HepG2 (cell line): Measurements from ENCODE around the gene MVP. TPM values are rescaled to one million over a fixed set of nuclear protein-coding genes. Genes with fewer than 3 reads are reported as not detected.
A peak's percentile ranks its signal among the peaks of the same experiment; 100 is the strongest.

ENCODE experiments used
- NCOA2 ChIP-seq: sonication (generic); formaldehyde crosslinking; IDR thresholded peaks from 2 replicates; pipeline ENCODE4 v1.8.0; 2022; ENCODE audit warnings: inconsistent platforms
- NFIB ChIP-seq: sonication (generic); formaldehyde crosslinking; IDR thresholded peaks from 2 replicates; pipeline ENCODE4 v1.9.0; 2021; ENCODE audit warnings: missing genetic modification reagents, mild to moderate bottlenecking, borderline replicate concordance
- SP4 ChIP-seq: sonication (generic); formaldehyde crosslinking; IDR thresholded peaks from 2 replicates; pipeline ENCODE4 v1.8.1; 2023; ENCODE audit warnings: mild to moderate bottlenecking, missing genetic modification reagents
- U2AF1 ChIP-seq: fragments of 200-400 bp; formaldehyde crosslinking; optimal IDR thresholded peaks from 2 replicates; pipeline ENCODE3; 2017; ENCODE audit warnings: mild to moderate bottlenecking, low read depth, low read length
- ZMYM3 ChIP-seq: sonication (generic); formaldehyde crosslinking; IDR thresholded peaks from 2 replicates; pipeline ENCODE4 v1.5.1; 2020; ENCODE audit warnings: mild to moderate bottlenecking, missing genetic modification reagents
- ZNF496 ChIP-seq: sonication (generic); formaldehyde crosslinking; IDR thresholded peaks from 2 replicates; pipeline ENCODE4 v1.8.1; 2023; ENCODE audit warnings: mild to moderate bottlenecking, moderate library complexity, missing genetic modification reagents; ENCODE audit not compliant: insufficient replicate concordance
- ZNF577 ChIP-seq: sonication (generic); formaldehyde crosslinking; IDR thresholded peaks from 2 replicates; pipeline ENCODE4 v1.4.0; 2020; ENCODE audit warnings: mild to moderate bottlenecking, low read depth, missing genetic modification reagents, borderline replicate concordance
- polyA plus RNA-seq, 8 experiments: library from polyadenylated mRNA; depleted of rRNA in 3 of 8; stranded (reverse) in 7 of 8; unstranded in 1 of 8; fragments of >200 nt; fragmentation: Illumina TruSeq in 4 of 8; extraction: Trizol in 4 of 8; gene quantifications; 2 replicates each; pipeline versions ENCODE4 v1.2.1 to v1.2.3, GENCODE V29; 2011 to 2016; ENCODE audit warnings: low read depth in 4 of 8, missing spikeins in 1 of 8, mixed read lengths in 1 of 8; ENCODE audit not compliant: insufficient read depth in 1 of 8
- total RNA-seq, 5 experiments: library from RNA; depleted of rRNA; stranded (reverse); fragments of >200 nt; fragmentation: Illumina TruSeq; extraction: Trizol; gene quantifications; 2 replicates each; pipeline ENCODE4 v1.2.3, GENCODE V29; 2016; ENCODE audit warnings: low read depth in 1 of 5
- TF ChIP-seq, protein P1 (sequence below): sonication (generic); formaldehyde crosslinking; IDR thresholded peaks from 2 replicates; pipeline ENCODE4 v1.4.0; 2020; ENCODE audit warnings: missing genetic modification reagents, borderline replicate concordance
- TF ChIP-seq, protein P2 (sequence below): sonication (generic); formaldehyde crosslinking; IDR thresholded peaks from 2 replicates; pipeline ENCODE4 v1.4.0; 2020; ENCODE audit warnings: missing genetic modification reagents
- TF ChIP-seq, protein P3 (sequence below), 2 experiments: IDR thresholded peaks; 2 replicates each; pipeline ENCODE4 v1.6.1; 2011 to 2012; ENCODE audit warnings: low read length in 2 of 2, borderline replicate concordance in 1 of 2, low read depth in 1 of 2, mild to moderate bottlenecking in 1 of 2, moderate library complexity in 1 of 2
- TF ChIP-seq, protein P4 (sequence below): sonication (generic); formaldehyde crosslinking; IDR thresholded peaks from 2 replicates; pipeline ENCODE4 v1.4.0; 2020; ENCODE audit warnings: missing genetic modification reagents, borderline replicate concordance
- TF ChIP-seq, protein P5 (sequence below): sonication (generic); formaldehyde crosslinking; IDR thresholded peaks from 2 replicates; pipeline ENCODE4 v1.5.0; 2020; ENCODE audit warnings: mild to moderate bottlenecking, missing genetic modification reagents

MVP gene
- total and polyA plus RNA-seq, 2 of the 13 experiments (the other 11 are each of a cell fraction or from before 2014, with no cell fraction given) = 22.9 to 43.5 TPM

DNA sequence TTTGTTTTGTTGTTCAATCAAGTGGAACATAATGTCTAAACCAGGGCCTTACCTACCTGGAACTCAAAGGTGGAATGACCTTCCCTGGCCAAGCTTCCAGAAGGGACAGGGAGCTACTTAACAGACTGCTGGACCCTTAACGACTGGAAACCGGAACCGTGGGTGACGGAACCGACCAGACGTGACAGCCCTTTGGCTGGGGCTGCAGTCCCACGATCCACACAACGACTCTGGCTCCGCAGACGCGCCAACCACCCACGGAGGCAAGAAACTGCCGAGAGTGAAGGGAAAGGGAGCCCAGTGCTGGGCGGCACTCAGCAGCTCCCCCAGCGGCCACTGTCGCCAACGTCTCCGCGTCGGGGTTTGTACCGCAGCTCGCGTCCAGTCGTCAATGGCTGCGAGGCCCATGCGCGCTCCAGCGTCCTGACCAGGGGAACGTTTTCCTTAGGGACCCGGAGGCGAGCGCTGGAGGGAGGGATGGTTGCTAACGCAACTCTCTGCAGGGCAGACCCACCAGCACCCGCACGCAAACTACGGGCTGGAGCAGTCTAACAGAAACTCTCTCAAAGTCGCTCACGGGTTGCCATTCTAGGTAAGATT is 35.3 kb upstream of the MVP start (continued):
- TF ChIP-seq, protein P1, sequence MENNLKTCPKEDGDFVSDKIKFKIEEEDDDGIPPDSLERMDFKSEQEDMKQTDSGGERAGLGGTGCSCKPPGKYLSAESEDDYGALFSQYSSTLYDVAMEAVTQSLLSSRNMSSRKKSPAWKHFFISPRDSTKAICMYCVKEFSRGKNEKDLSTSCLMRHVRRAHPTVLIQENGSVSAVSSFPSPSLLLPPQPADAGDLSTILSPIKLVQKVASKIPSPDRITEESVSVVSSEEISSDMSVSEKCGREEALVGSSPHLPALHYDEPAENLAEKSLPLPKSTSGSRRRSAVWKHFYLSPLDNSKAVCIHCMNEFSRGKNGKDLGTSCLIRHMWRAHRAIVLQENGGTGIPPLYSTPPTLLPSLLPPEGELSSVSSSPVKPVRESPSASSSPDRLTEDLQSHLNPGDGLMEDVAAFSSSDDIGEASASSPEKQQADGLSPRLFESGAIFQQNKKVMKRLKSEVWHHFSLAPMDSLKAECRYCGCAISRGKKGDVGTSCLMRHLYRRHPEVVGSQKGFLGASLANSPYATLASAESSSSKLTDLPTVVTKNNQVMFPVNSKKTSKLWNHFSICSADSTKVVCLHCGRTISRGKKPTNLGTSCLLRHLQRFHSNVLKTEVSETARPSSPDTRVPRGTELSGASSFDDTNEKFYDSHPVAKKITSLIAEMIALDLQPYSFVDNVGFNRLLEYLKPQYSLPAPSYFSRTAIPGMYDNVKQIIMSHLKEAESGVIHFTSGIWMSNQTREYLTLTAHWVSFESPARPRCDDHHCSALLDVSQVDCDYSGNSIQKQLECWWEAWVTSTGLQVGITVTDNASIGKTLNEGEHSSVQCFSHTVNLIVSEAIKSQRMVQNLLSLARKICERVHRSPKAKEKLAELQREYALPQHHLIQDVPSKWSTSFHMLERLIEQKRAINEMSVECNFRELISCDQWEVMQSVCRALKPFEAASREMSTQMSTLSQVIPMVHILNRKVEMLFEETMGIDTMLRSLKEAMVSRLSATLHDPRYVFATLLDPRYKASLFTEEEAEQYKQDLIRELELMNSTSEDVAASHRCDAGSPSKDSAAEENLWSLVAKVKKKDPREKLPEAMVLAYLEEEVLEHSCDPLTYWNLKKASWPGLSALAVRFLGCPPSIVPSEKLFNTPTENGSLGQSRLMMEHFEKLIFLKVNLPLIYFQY (CRISPR knock-in tag) = 0 out of 2 replicates have a peak, but pooled peaks have one; percentile 37
- TF ChIP-seq SP4 (CRISPR knock-in tag) (0 out of 2 replicates have a peak, but pooled peaks have one; percentile 14), NFIB (CRISPR knock-in tag) (no peak), ZNF577 (CRISPR knock-in tag) (no peak), ZNF496 (no peak), NCOA2 (CRISPR knock-in tag) (peak; percentile 42; the same call in 1 of the 2 replicates), U2AF1 (no peak), ZMYM3 (CRISPR knock-in tag) (peak; percentile 90)
- TF ChIP-seq, protein P2, sequence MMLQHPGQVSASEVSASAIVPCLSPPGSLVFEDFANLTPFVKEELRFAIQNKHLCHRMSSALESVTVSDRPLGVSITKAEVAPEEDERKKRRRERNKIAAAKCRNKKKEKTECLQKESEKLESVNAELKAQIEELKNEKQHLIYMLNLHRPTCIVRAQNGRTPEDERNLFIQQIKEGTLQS (CRISPR knock-in tag) = 0 out of 2 replicates have a peak, but pooled peaks have one; percentile 18
- TF ChIP-seq, protein P3, sequence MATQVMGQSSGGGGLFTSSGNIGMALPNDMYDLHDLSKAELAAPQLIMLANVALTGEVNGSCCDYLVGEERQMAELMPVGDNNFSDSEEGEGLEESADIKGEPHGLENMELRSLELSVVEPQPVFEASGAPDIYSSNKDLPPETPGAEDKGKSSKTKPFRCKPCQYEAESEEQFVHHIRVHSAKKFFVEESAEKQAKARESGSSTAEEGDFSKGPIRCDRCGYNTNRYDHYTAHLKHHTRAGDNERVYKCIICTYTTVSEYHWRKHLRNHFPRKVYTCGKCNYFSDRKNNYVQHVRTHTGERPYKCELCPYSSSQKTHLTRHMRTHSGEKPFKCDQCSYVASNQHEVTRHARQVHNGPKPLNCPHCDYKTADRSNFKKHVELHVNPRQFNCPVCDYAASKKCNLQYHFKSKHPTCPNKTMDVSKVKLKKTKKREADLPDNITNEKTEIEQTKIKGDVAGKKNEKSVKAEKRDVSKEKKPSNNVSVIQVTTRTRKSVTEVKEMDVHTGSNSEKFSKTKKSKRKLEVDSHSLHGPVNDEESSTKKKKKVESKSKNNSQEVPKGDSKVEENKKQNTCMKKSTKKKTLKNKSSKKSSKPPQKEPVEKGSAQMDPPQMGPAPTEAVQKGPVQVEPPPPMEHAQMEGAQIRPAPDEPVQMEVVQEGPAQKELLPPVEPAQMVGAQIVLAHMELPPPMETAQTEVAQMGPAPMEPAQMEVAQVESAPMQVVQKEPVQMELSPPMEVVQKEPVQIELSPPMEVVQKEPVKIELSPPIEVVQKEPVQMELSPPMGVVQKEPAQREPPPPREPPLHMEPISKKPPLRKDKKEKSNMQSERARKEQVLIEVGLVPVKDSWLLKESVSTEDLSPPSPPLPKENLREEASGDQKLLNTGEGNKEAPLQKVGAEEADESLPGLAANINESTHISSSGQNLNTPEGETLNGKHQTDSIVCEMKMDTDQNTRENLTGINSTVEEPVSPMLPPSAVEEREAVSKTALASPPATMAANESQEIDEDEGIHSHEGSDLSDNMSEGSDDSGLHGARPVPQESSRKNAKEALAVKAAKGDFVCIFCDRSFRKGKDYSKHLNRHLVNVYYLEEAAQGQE (IDR thresholded peaks at IDR 0.05; ENCODE audit: borderline replicate concordance in 1 of 2, low read depth in 1 of 2, low read length in 2 of 2) = 0 out of 4 replicates have a peak, but pooled peaks of 1 of the 2 experiments have one; percentile 33
- TF ChIP-seq, protein P4, sequence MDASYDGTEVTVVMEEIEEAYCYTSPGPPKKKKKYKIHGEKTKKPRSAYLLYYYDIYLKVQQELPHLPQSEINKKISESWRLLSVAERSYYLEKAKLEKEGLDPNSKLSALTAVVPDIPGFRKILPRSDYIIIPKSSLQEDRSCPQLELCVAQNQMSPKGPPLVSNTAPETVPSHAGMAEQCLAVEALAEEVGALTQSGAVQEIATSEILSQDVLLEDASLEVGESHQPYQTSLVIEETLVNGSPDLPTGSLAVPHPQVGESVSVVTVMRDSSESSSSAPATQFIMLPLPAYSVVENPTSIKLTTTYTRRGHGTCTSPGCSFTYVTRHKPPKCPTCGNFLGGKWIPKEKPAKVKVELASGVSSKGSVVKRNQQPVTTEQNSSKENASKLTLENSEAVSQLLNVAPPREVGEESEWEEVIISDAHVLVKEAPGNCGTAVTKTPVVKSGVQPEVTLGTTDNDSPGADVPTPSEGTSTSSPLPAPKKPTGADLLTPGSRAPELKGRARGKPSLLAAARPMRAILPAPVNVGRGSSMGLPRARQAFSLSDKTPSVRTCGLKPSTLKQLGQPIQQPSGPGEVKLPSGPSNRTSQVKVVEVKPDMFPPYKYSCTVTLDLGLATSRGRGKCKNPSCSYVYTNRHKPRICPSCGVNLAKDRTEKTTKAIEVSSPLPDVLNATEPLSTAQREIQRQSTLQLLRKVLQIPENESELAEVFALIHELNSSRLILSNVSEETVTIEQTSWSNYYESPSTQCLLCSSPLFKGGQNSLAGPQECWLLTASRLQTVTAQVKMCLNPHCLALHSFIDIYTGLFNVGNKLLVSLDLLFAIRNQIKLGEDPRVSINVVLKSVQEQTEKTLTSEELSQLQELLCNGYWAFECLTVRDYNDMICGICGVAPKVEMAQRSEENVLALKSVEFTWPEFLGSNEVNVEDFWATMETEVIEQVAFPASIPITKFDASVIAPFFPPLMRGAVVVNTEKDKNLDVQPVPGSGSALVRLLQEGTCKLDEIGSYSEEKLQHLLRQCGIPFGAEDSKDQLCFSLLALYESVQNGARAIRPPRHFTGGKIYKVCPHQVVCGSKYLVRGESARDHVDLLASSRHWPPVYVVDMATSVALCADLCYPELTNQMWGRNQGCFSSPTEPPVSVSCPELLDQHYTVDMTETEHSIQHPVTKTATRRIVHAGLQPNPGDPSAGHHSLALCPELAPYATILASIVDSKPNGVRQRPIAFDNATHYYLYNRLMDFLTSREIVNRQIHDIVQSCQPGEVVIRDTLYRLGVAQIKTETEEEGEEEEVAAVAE = peak; percentile 32; the same call in 1 of the 2 replicates
- TF ChIP-seq, protein P5, sequence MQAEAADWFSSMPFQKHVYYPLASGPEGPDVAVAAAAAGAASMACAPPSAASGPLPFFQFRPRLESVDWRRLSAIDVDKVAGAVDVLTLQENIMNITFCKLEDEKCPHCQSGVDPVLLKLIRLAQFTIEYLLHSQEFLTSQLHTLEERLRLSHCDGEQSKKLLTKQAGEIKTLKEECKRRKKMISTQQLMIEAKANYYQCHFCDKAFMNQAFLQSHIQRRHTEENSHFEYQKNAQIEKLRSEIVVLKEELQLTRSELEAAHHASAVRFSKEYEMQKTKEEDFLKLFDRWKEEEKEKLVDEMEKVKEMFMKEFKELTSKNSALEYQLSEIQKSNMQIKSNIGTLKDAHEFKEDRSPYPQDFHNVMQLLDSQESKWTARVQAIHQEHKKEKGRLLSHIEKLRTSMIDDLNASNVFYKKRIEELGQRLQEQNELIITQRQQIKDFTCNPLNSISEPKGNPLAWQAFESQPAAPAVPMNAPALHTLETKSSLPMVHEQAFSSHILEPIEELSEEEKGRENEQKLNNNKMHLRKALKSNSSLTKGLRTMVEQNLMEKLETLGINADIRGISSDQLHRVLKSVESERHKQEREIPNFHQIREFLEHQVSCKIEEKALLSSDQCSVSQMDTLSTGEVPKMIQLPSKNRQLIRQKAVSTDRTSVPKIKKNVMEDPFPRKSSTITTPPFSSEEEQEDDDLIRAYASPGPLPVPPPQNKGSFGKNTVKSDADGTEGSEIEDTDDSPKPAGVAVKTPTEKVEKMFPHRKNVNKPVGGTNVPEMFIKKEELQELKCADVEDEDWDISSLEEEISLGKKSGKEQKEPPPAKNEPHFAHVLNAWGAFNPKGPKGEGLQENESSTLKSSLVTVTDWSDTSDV (CRISPR knock-in tag) = no peak
